Activated CD8-positive, alpha-beta T cell treated with anti-CD3 and anti-CD28 coated beads for 36 hours (primary cell): Measurements from ENCODE around the gene SF3A1. TPM values are rescaled to one million over a fixed set of nuclear protein-coding genes. Genes with fewer than 3 reads are reported as not detected.

Experiments used
- ATAC-seq: fragments of 200-7000 bp; cut with Tn5 transposase; one replicate; pipeline ENCODE4 v1.10.0; 2021; ENCODE audit warnings: mild to moderate bottlenecking, moderate library complexity
- CTCF ChIA-PET: fragments of 350-600 bp; sonication (Branson Sonifier 250); formaldehyde crosslinking; loops from one replicate; lab custom pipeline; 2021; ENCODE audit warnings: antibody characterized with exemption; lab: Charles Lee
- POLR2A ChIA-PET: fragments of 350-600 bp; sonication (Branson Sonifier 250); formaldehyde crosslinking; loops from one replicate; lab custom pipeline; 2021; ENCODE audit warnings: antibody characterized with exemption; lab: Charles Lee
- DNase-seq: peaks from one replicate; pipeline ENCODE4 v3.0.0-alpha.2; 2020
- H3K27ac Mint-ChIP-seq: one replicate; pipeline ENCODE4 v1.8.0; 2021; ENCODE audit warnings: mild to moderate bottlenecking, mixed read lengths
- H3K27me3 Mint-ChIP-seq: one replicate; pipeline ENCODE4 v1.8.0; 2021; ENCODE audit warnings: mixed read lengths
- H3K36me3 Mint-ChIP-seq: one replicate; pipeline ENCODE4 v1.8.0; 2021; ENCODE audit warnings: low read depth, mixed read lengths
- H3K4me1 Mint-ChIP-seq: one replicate; pipeline ENCODE4 v1.8.0; 2021; ENCODE audit warnings: low read depth, mixed read lengths
- H3K4me3 Mint-ChIP-seq: one replicate; pipeline ENCODE4 v1.8.0; 2021; ENCODE audit warnings: mild to moderate bottlenecking, moderate library complexity, mixed read lengths
- H3K9me3 Mint-ChIP-seq: one replicate; pipeline ENCODE4 v1.8.0; 2021; ENCODE audit warnings: mixed read lengths
- intact Hi-C: fragments of 100-400 bp; cut with micrococcal nuclease; formaldehyde crosslinking; loops from one replicate; pipeline ENCODE4 v1.10.0; 2022
- total RNA-seq, 2 experiments: library from RNA; stranded (reverse); gene quantifications; one replicate each; pipeline ENCODE4 v1.2.3, GENCODE V29; 2021
- TF ChIP-seq, protein P1 (sequence below): fragments of 200-600 bp; IDR thresholded peaks from one replicate; pipeline ENCODE4 v1.8.0; 2022; ENCODE audit warnings: antibody characterized with exemption, mild to moderate bottlenecking

The SF3A1 gene
- total RNA-seq, 2 experiments from 2014 or later: 252 to 262 TPM

DNA sequence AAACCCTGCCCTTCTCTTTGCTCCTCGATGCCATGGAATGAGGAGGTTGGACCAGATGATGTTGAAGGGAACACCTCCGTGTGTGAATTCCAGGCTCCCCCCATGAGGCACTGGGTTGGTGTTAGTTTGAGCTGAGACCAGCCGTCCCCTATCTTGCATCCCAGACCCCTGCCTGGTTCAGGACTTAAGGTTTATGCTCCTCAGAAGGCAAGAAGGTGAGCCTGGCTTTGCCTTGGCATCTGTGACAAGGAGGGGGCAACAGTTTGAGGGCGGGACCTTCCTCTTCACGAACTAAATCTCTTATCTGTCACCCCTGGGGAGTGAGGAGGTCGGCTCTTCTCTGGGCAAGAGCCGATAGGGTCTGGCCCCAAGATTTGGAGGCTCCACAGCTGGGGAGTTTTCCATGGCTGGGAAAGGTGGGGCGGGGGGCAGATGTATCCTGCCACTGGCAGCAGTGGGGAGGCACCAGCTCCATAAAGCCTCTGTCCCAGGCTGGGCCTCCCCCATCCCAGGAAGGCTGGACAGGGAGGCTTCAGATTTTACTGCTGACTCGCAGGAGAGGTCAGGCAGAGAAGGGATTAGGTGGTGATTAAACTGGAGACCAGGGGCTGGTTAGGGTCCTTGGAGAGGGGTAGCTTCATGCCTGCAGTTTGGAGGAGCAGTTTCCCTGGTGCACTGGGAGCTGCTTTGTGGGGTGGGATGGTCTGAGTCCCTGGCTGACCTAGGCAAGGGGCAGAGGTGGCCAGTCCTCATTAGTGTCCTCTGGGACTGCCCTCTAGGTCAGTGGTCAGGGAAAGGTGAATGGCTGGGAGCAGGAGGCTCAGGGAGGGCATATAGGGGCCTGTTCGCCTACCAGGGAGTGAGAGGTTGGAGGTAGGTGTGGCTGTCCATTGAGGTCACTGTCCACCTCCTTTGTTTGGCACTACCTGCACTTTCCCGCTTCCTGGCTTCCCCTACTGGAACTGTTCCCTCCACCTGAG lies 41.3 kb upstream of the SF3A1 start:
- CTCF ChIA-PET: interaction anchor here (0.9 to 21.0 kb wide), 12 partner anchors 12 to 136 kb away, joined by 3 to 472 read pairs (median 5); partner anchors contain the start of genes CASTOR1, MTFP1 and RNF215
- no peak for DNase-seq
- H3K4me1 Mint-ChIP-seq: peaks cover 41% of the 10 kb centered on the region
- H3K4me3 Mint-ChIP-seq: peak overlapping the region; percentile 85
- TF ChIP-seq, protein P1, sequence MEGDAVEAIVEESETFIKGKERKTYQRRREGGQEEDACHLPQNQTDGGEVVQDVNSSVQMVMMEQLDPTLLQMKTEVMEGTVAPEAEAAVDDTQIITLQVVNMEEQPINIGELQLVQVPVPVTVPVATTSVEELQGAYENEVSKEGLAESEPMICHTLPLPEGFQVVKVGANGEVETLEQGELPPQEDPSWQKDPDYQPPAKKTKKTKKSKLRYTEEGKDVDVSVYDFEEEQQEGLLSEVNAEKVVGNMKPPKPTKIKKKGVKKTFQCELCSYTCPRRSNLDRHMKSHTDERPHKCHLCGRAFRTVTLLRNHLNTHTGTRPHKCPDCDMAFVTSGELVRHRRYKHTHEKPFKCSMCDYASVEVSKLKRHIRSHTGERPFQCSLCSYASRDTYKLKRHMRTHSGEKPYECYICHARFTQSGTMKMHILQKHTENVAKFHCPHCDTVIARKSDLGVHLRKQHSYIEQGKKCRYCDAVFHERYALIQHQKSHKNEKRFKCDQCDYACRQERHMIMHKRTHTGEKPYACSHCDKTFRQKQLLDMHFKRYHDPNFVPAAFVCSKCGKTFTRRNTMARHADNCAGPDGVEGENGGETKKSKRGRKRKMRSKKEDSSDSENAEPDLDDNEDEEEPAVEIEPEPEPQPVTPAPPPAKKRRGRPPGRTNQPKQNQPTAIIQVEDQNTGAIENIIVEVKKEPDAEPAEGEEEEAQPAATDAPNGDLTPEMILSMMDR: no peak
- H3K9me3 Mint-ChIP-seq: no peaks in the 10 kb centered on the region
- peaks cover 9% of the 10 kb centered on the region for H3K36me3 Mint-ChIP-seq
- no peaks in the 10 kb centered on the region for H3K27me3 Mint-ChIP-seq
- H3K27ac Mint-ChIP-seq: peak overlapping the region; percentile 20
- intact Hi-C loops: no loop called here
- ATAC-seq: no peak
- POLR2A ChIA-PET: interaction anchor here (0.6 to 6.3 kb wide), 10 partner anchors 14 to 595 kb away, joined by 3 to 48 read pairs (median 4); partner anchors contain the start of genes CASTOR1 and MTFP1

DNA sequence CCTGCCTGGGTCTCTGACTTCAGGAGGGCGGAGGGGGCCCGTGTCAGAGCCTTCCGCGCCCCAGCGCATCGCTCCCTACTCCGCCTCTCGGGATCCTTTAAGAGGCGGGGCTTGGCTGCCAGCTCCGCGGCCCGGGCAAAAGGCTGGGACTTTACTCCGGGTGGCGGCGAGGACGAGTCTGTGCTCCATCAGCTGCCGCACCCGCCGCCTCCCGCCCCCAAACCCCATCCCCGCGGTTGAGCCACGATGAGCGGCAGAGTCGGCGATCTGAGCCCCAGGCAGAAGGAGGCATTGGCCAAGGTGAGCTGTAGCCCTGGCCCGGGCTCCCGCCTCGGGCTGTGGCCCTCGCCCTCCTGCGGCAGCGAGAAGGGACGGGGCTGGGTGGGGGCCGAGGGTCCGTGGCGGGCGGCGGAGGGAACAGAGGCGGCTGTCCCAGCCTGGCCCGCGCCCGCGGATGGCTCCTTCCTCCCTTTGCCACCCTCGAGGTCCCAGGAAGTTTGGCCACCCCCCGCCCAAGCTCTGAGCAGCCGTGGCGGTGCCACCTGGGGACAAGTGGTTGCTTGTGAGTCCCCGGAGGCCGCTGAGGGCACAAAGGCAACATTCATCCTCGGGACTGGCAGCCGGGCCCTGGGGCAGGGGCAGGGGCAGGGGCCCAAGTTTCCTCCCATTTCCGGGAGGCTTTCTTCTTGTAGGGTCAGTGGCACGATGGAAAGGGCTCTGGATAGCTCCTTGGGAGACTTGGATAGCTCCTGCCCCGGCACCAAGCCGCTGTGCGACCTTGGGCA lies 40.4 kb upstream of the SF3A1 start, which contains the start of gene SEC14L2:
Gene SEC14L2, plus strand, starts transcription at position 148 of the 785 bp plus-strand sequence. Its CDS starts 99 bp downstream, at position 247.
- ChIA-PET POLR2A (interaction anchor here (0.6 to 6.3 kb wide), 12 partner anchors 9 to 594 kb away, joined by 3 to 48 read pairs (median 4); partner anchors contain the start of genes CASTOR1, LIF and MTFP1), CTCF (interaction anchor here (0.9 to 21.0 kb wide), 17 partner anchors 9 to 135 kb away, joined by 3 to 472 read pairs (median 4); partner anchors contain the start of genes CASTOR1, MTFP1 and RNF215)
- TF ChIP-seq, protein P1: no peak
- H3K36me3 Mint-ChIP-seq: peaks cover 9% of the 10 kb centered on the region
- H3K27me3 Mint-ChIP-seq: no peaks in the 10 kb centered on the region
- intact Hi-C loops: no loop called here
- H3K4me3 Mint-ChIP-seq: peak within 1 kb of the TSS; percentile 85
- peak; percentile 75 for DNase-seq
- H3K27ac Mint-ChIP-seq: peak within 1 kb of the TSS; percentile 74
- peaks cover 45% of the 10 kb centered on the region for H3K4me1 Mint-ChIP-seq
- H3K9me3 Mint-ChIP-seq: no peaks in the 10 kb centered on the region
- peak; percentile 83 for ATAC-seq

DNA sequence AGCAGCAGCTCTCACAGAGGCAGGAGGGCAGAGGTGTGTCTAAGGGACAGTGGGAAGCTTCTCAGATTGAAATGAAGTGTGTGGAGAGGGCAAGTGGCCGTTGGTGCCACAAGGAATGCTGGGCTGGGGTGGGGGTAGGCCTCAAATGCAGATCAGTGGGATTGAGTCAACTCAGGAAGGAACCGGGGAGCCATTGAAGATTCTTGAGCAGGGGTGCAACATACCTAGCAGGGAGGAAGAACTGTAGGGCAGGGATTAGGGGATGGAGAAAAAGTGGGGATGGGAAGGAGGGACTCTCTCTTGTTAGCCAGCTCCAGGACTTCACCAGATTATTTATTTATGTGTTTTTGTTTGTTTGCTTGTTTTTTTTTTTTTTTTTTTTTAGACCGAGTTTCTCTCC lies 37.2 kb upstream of the SF3A1 start:
- Mint-ChIP-seq H3K36me3 (no peaks in the 10 kb centered on the region), H3K27ac (no peak overlapping the region), H3K4me3 (no peak overlapping the region), H3K27me3 (no peaks in the 10 kb centered on the region), H3K9me3 (no peaks in the 10 kb centered on the region), H3K4me1 (peaks cover 44% of the 10 kb centered on the region)
- ChIA-PET CTCF (interaction anchor here (4.6 to 21.0 kb wide), 3 partner anchors 31 to 102 kb away, joined by 18 to 472 read pairs (median 138); partner anchors contain the start of genes CASTOR1 and MTFP1), POLR2A (interaction anchor here (1.0 to 1.4 kb wide), 2 partner anchors 33 to 105 kb away, joined by 4 to 5 read pairs; partner anchors contain the start of gene CASTOR1)
- ATAC-seq (no peak), DNase-seq (no peak)
- TF ChIP-seq, protein P1: no peak
- intact Hi-C loops: no loop called here

GRCh38 chr22:30393322-30393680 lies 36.6 kb upstream of the SF3A1 start:
- POLR2A ChIA-PET: interaction anchor here (1.4 kb wide), 2 partner anchors 58 to 104 kb away, joined by 3 to 5 read pairs; partner anchors contain the start of gene CASTOR1
- H3K9me3 Mint-ChIP-seq: no peaks in the 10 kb centered on the region
- no peak for DNase-seq
- H3K27me3 Mint-ChIP-seq: no peaks in the 10 kb centered on the region
- intact Hi-C loops: no loop called here
- H3K27ac Mint-ChIP-seq: no peak overlapping the region
- CTCF ChIA-PET: interaction anchor here (3.1 to 21.0 kb wide), 4 partner anchors 12 to 101 kb away, joined by 7 to 472 read pairs (median 78); partner anchors contain the start of genes CASTOR1 and MTFP1
- H3K4me1 Mint-ChIP-seq: peaks cover 38% of the 10 kb centered on the region
- no peak overlapping the region for H3K4me3 Mint-ChIP-seq
- TF ChIP-seq, protein P1: no peak
- no peak for ATAC-seq
- H3K36me3 Mint-ChIP-seq: no peaks in the 10 kb centered on the region
